GM21381 (cell line): ENCODE data around the gene TTLL5.

ENCODE experiments used
- ATAC-seq: cut with Tn5 transposase; IDR thresholded peaks from one replicate; pipeline ENCODE4 v1.9.1; 2021; ENCODE audit warnings: mild to moderate bottlenecking, moderate library complexity; ENCODE audit not compliant: unreplicated experiment

TTLL5 gene

GRCh38 chr14:75952489-75952888, 291.4 kb downstream of the TTLL5 start:
- no peak for ATAC-seq

- ATAC-seq, result no peak
Measured at GRCh38 chr14:75959031-75959430, 298.0 kb downstream of the TTLL5 start.

- ATAC-seq, result peak; percentile 65
Measured at GRCh38 chr14:75960231-75960630, 299.2 kb downstream of the TTLL5 start.

- no peak for ATAC-seq
Measured at GRCh38 chr14:75961662-75962061, 300.6 kb downstream of the TTLL5 start.

- no peak for ATAC-seq
Measured at GRCh38 chr14:75967866-75968265, 306.8 kb downstream of the TTLL5 start.

- ATAC-seq, result no peak
Measured at GRCh38 chr14:75968456-75968855, 307.4 kb downstream of the TTLL5 start.

- ATAC-seq, result no peak
Measured at GRCh38 chr14:75969126-75969525, 308.1 kb downstream of the TTLL5 start.

- ATAC-seq, result no peak
Measured at GRCh38 chr14:75969891-75970290, 308.8 kb downstream of the TTLL5 start.

GRCh38 chr14:75970989-75971388, 309.9 kb downstream of the TTLL5 start:
- no peak for ATAC-seq

GRCh38 chr14:75971509-75971908, 310.5 kb downstream of the TTLL5 start:
- ATAC-seq, result no peak

- no peak for ATAC-seq
Measured at GRCh38 chr14:75972801-75973421, 311.9 kb downstream of the TTLL5 start.

GRCh38 chr14:75976826-75977581, 316.0 kb downstream of the TTLL5 start:
- no peak for ATAC-seq

- ATAC-seq, result no peak
Measured at GRCh38 chr14:75977582-75977943, 316.5 kb downstream of the TTLL5 start.

- no peak for ATAC-seq
Measured at GRCh38 chr14:75978249-75978731, 317.2 kb downstream of the TTLL5 start.

GRCh38 chr14:75979071-75979571, 318.1 kb downstream of the TTLL5 start:
- ATAC-seq, result no peak

GRCh38 chr14:75979648-75980565, 318.9 kb downstream of the TTLL5 start:
- ATAC-seq, result no peak

- ATAC-seq, result no peak
Measured at GRCh38 chr14:75980856-75981255, 319.8 kb downstream of the TTLL5 start.

GRCh38 chr14:75981426-75982265, 320.6 kb downstream of the TTLL5 start, which contains the start of gene TGFB3:
TGFB3 (minus strand) TSS chr14:75981995; CDS start chr14:75980893, 1,102 bp downstream.
- no peak for ATAC-seq

- peak; percentile 51 for ATAC-seq
Measured at GRCh38 chr14:75982266-75983018, 321.4 kb downstream of the TTLL5 start.

- no peak for ATAC-seq
Measured at GRCh38 chr14:75983019-75983358, 321.9 kb downstream of the TTLL5 start.
